Epithelial cell of proximal tubule (primary cell): ENCODE data around the gene SAMD15. TPM values are rescaled to one million over a fixed set of nuclear protein-coding genes. Genes with fewer than 3 reads are reported as not detected.
A peak's percentile ranks its signal among the peaks of the same experiment; 100 is the strongest.

Experiments
- DNase-seq: peaks from one replicate; pipeline ENCODE4 v3.0.0-alpha.2; 2011; ENCODE audit warnings: low read depth
- H3K4me3 ChIP-seq: 2 replicates; pipeline ENCODE4 v1.5.1; 2011; ENCODE audit warnings: low read depth, mild to moderate bottlenecking, low read length
- total RNA-seq: library from RNA; depleted of rRNA; stranded (reverse); fragments of >200 nt; gene quantifications from 2 replicates; pipeline ENCODE4 v1.2.3, GENCODE V29; 2015
- TF ChIP-seq, protein P1 (sequence below): conservative IDR thresholded peaks from 2 replicates; pipeline ENCODE4 v1.5.1; 2012; ENCODE audit warnings: low read depth, mild to moderate bottlenecking, low read length

Gene SAMD15
- total RNA-seq, 1 donor from 2014 or later, result 0.40 TPM

DNA sequence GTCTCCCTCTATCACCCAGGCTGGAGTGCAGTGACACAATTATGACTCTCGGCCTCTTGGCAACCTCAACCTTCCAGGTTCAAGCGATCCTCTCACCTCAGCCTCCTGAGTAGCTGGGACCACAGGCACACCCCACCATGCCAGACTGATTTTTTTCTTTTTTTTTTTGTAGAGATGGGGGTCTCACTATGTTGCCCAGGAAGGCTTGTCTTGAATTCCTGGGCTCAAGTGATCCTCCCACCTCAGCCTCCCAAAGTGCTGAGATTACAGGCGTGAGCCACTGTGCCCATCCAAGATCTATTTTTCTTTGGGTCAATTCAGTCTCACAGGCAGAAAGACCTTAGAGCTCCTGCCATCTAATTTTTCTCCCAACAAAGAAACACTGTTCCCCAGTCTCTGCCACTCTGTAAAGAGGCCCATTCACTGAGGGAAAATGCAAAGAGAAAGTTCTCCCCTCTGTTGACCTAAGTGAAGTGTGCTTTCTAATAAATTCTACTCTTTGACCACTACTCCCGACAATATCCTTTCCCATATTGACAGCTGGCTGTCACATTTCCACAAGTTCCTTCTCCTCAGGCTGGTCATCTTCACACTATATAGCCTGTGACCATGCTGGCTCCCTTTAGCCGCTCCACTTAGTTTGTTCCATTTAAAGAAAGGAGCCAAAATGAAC is 23.6 kb upstream of the SAMD15 start:
- H3K4me3 ChIP-seq, result no peak overlapping the region
- TF ChIP-seq, protein P1, sequence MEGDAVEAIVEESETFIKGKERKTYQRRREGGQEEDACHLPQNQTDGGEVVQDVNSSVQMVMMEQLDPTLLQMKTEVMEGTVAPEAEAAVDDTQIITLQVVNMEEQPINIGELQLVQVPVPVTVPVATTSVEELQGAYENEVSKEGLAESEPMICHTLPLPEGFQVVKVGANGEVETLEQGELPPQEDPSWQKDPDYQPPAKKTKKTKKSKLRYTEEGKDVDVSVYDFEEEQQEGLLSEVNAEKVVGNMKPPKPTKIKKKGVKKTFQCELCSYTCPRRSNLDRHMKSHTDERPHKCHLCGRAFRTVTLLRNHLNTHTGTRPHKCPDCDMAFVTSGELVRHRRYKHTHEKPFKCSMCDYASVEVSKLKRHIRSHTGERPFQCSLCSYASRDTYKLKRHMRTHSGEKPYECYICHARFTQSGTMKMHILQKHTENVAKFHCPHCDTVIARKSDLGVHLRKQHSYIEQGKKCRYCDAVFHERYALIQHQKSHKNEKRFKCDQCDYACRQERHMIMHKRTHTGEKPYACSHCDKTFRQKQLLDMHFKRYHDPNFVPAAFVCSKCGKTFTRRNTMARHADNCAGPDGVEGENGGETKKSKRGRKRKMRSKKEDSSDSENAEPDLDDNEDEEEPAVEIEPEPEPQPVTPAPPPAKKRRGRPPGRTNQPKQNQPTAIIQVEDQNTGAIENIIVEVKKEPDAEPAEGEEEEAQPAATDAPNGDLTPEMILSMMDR, result no peak
- DNase-seq, result no peak

DNA sequence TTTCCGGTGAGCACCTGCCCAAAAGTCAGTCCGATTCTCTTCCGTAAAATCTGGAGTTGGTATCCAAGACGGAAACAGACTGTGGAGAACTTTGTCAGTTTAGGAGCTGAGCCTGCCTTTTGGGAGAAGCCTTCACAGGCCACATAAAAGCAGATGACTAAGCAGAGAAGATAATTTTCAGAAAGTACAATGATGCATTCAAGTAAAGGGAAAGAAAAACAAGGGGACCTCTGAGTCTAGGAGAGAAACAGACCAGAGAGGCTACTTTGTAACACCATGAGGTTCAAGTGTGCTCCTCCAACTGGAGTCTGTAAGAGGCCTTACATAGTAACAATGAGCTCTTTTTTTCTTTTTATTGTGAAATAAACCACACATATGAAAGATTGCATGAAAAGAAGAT is 21.4 kb upstream of the SAMD15 start:
- DNase-seq, result no peak
- TF ChIP-seq, protein P1, result no peak
- H3K4me3 ChIP-seq, result no peak overlapping the region

DNA sequence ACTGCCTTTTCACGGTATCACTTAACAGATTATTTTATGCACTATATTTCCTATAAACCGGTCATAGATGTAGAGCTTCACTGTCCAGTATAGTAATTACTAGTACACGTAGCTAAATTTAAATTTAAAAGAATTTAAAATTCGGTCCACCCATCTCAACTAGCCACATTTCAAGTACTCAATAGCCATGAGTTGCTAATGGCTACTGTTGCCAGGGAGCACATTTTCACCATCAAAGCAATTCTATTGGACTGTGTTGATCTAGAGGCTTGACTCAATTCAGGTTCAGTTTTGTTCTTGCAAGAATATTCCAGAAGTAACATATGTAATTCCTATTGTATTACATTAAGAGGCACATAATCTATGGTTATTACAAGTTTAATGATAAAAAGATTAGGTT is 20.3 kb upstream of the SAMD15 start:
- TF ChIP-seq, protein P1, result no peak
- no peak for DNase-seq
- H3K4me3 ChIP-seq, result no peak overlapping the region

DNA sequence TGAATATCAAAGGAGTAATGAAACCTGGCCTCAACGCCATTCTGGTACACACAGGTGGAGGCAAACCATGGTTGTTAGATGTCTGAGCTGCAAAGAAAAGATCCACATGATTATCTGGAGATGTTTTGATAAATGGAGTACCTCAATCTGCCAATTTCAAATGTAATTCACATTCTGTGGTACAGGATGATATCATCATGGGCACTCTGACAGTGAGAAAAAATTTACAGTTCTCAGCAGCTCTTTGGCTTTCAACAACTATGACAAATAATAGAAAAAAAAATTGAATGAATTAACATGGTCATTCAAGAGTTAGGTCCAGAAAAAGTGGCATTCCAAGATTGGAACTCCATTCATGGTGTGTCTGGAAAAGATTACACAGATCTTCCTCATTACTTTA is 17.6 kb upstream of the SAMD15 start:
- TF ChIP-seq, protein P1, result no peak
- H3K4me3 ChIP-seq, result no peak overlapping the region
- no peak for DNase-seq

DNA sequence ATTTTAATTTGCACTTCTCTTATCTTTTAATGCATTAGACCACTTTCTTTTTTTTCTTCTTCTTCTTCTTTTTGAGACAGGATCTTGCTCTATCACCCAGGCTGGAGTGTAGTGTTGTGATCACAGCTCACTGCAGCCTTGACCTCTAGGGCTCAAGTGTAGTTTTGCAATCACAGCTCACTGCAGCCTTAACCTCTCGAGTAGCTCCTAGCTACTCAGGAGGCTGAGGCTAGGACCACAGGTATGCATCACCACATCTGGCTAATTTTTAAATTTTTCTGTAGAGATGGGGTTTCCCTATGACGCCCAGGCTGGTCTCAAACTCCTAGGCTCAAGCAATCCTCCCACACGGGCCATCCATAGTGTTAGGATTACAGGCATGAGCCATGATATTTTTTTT is 13.0 kb upstream of the SAMD15 start:
- TF ChIP-seq, protein P1, result no peak
- no peak overlapping the region for H3K4me3 ChIP-seq
- DNase-seq, result no peak

DNA sequence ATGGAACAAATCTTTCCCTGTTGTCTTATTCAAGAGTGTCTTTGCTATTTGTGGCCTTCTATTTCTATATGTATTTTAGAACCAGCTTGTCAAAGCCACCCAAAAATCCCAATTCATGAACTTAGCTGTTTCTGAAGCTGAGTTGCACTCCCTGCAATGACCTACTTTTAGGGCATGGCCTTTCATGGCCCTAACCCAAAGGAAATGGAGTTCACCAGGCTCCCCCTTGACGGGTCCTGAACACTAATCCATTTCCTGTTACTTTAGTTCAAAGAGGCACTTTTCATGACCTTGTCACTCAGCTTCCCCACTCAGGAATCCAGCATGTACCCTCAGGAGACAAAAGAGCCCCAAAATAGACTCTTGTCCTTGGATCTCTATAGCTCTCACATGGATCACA is 7.9 kb upstream of the SAMD15 start:
- TF ChIP-seq, protein P1, result no peak
- DNase-seq, result no peak
- no peak overlapping the region for H3K4me3 ChIP-seq

DNA sequence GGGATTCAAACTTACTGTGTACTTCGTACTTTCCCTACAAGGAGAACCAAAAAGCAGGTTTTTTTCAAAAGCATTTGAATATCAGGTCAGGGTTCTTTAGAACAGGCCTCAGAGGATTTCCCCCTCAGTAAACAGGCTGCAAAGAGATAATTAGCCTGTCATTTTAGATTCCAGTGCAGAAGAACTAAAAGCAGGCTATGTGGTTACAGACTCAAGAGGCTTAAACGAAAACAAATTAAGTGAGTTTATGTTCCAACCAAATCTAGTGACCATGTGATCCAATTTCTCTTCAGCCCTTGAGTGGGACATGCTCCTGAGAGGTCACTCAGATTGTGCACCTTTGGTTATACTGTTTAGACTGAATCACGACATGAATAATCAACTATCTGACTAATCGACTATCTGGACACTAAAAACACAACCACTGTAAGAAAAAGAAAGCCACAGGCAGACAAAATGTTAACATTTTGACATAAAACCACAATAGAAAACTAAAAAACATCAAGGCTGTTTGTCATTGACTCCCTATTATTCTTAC is 4.8 kb upstream of the SAMD15 start:
- TF ChIP-seq, protein P1, result no peak
- H3K4me3 ChIP-seq, result peak overlapping the region; percentile 12
- DNase-seq, result peak; percentile 32
